GM12878 (cell line): ENCODE measurements around the gene FOXP1. TPM values are rescaled to one million over a fixed set of nuclear protein-coding genes. Genes with fewer than 3 reads are reported as not detected.

ENCODE experiments used
- ATAC-seq: fragments of 200-7000 bp; cut with Tn5 transposase; 3 replicates; pipeline ENCODE4 v1.9.1; 2020; ENCODE audit warnings: mild to moderate bottlenecking, moderate library complexity
- BruUV-seq: library from RNA; stranded (reverse); fragments of 400-500 nt; replicated peaks from 2 replicates; lab custom pipeline; 2021; lab: Mats Ljungman, UMichigan
- CTCF ChIA-PET: fragments of 300-600 bp; sonication (Branson Sonifier 250); formaldehyde crosslinking; extraction: SDS; loops from one replicate; lab custom pipeline; 2021; ENCODE audit warnings: inconsistent platforms; lab: Yijun Ruan, JAX
- POLR2A ChIA-PET: fragments of 350-600 bp; formaldehyde crosslinking; extraction: SDS; loops from one replicate; lab custom pipeline; 2021; ENCODE audit warnings: inconsistent platforms; lab: Charles Lee
- RAD21 ChIA-PET: fragments of 300-600 bp; sonication (Branson Sonifier 250); formaldehyde crosslinking; loops from one replicate; lab custom pipeline; 2023; ENCODE audit warnings: antibody characterized with exemption; ENCODE audit not compliant: unreplicated experiment; lab: Charles Lee
- SMC1A ChIA-PET: fragments of 300-600 bp; sonication (Branson Sonifier 250); formaldehyde crosslinking; loops from one replicate; lab custom pipeline; 2023; ENCODE audit not compliant: unreplicated experiment, uncharacterized antibody; lab: Charles Lee
- DNase-seq: peaks from one replicate; pipeline ENCODE4 v3.0.0-alpha.2; 2011; ENCODE audit warnings: low read depth, low spot score
- FAIRE-seq: peaks from 3 replicates; lab custom pipeline; 2011; peaks lifted over from hg19 to GRCh38; lab: Jason Lieb, UNC
- H2AFZ ChIP-seq: 2 replicates; pipeline ENCODE4 v1.6.0; 2011; ENCODE audit warnings: low read depth, low read length, control low read depth; ENCODE audit not compliant: control insufficient read depth
- H3K27ac ChIP-seq: 2 replicates; pipeline ENCODE4 v1.5.1; 2011; ENCODE audit warnings: control low read depth; ENCODE audit not compliant: control insufficient read depth, insufficient read depth
- H3K27me3 ChIP-seq, 2 experiments: replicated peaks in 1 of 2; 2 replicates each; pipeline versions ENCODE4 v1.6.0 to v1.6.1; 2011; ENCODE audit warnings: low read length in 1 of 2; ENCODE audit not compliant: control insufficient read depth in 2 of 2, insufficient read depth in 2 of 2
- H3K36me3 ChIP-seq, 2 experiments: 2 replicates each; pipeline ENCODE4 v1.5.1; 2011; ENCODE audit warnings: low read length in 1 of 2; ENCODE audit not compliant: control insufficient read depth in 2 of 2, insufficient read depth in 2 of 2
- H3K4me1 ChIP-seq: 2 replicates; pipeline ENCODE4 v1.6.1; 2011; ENCODE audit warnings: mild to moderate bottlenecking, low read length, moderate library complexity, mixed read lengths; ENCODE audit not compliant: control insufficient read depth, insufficient read depth
- H3K4me2 ChIP-seq: 2 replicates; pipeline ENCODE4 v1.6.0; 2011; ENCODE audit warnings: control low read depth; ENCODE audit not compliant: control insufficient read depth, insufficient read depth
- H3K4me3 ChIP-seq: fragments of 200-600 bp; sonication (generic); 2 replicates; pipeline ENCODE4 v1.5.1; 2016
- H3K79me2 ChIP-seq: 2 replicates; pipeline ENCODE4 v1.6.0; 2011; ENCODE audit warnings: low read length; ENCODE audit not compliant: control insufficient read depth, insufficient read depth
- H3K9ac ChIP-seq: 2 replicates; pipeline ENCODE4 v1.8.0; 2011; ENCODE audit warnings: low read length, control low read depth, mixed read lengths; ENCODE audit not compliant: control insufficient read depth, insufficient read depth
- H3K9me3 ChIP-seq: replicated peaks from 3 replicates; pipeline ENCODE4 v1.5.1; 2011; ENCODE audit warnings: mild to moderate bottlenecking, low read length; ENCODE audit not compliant: control insufficient read depth, insufficient read depth
- H4K20me1 ChIP-seq: 2 replicates; pipeline ENCODE4 v1.6.0; 2011; ENCODE audit not compliant: control insufficient read depth, insufficient read depth
- CHD4 ChIP-seq: fragments of 200-600 bp; sonication (generic); IDR thresholded peaks from 2 replicates; pipeline ENCODE4 v1.6.1; 2016; ENCODE audit warnings: mild to moderate bottlenecking
- SPI1 ChIP-seq: IDR thresholded peaks from 2 replicates; pipeline ENCODE4 v1.6.1; 2011; ENCODE audit warnings: low read depth, mild to moderate bottlenecking, low read length, moderate library complexity, borderline replicate concordance; ENCODE audit not compliant: insufficient read depth
- YY1 ChIP-seq: IDR thresholded peaks from 2 replicates; pipeline ENCODE4 v1.6.1; 2011; ENCODE audit warnings: low read depth, mild to moderate bottlenecking, low read length
- WGBS: methylation state at CpG from one replicate; pipeline ENCODE4 v1.1.6; 2016; ENCODE audit warnings: low lambda C conversion rate; ENCODE audit not compliant: insufficient replicate concordance, insufficient coverage; ENCODE audit errors: missing lambda C conversion rate; 5-methylcytosine and 5-hydroxymethylcytosine counted together
- in situ Hi-C: fragments of 300-500 bp; cut with MboI; formaldehyde crosslinking; loops from 9 replicates; pipeline ENCODE4 v1.14.3; 2018; ENCODE audit warnings: mixed read lengths
- intact Hi-C: fragments of 100-400 bp; cut with micrococcal nuclease; formaldehyde crosslinking; loops from one replicate; pipeline ENCODE4 v1.14.2; 2022; ENCODE audit not compliant: unreplicated experiment
- polyA plus RNA-seq, 11 experiments: library from polyadenylated mRNA; depleted of rRNA in 4 of 11; unstranded in 6 of 11; stranded (reverse) in 5 of 11; fragments of >200 nt; fragmentation: Nextera tagmentation in 4 of 11; fragmentation: Illumina TruSeq in 1 of 11; extraction: Ambion mirVana in 4 of 11; extraction: Trizol in 1 of 11; gene quantifications; 1 replicate in 1 of 11; 2 replicates in 10 of 11; pipeline versions ENCODE4 v1.2.1 to v1.2.3, GENCODE V29; 2011 to 2016; ENCODE audit warnings: inconsistent platforms in 2 of 11, missing spikeins in 2 of 11, low read depth in 1 of 11
- total RNA-seq, 4 experiments: library from RNA; depleted of rRNA in 3 of 4; stranded (reverse); fragments of >200 nt in 3 of 4; fragmentation: Illumina TruSeq in 1 of 4; extraction: Trizol in 1 of 4; gene quantifications; 2 replicates each; pipeline versions ENCODE4 v1.2.1 to v1.2.3, GENCODE V29; 2013 to 2021
- TF ChIP-seq, protein P1 (sequence below): IDR thresholded peaks from 2 replicates; pipeline ENCODE4 v1.6.1; 2012; ENCODE audit warnings: mild to moderate bottlenecking, low read depth, low read length

Gene FOXP1
- total and polyA plus RNA-seq, 10 of the 15 experiments (the other 5 are each of a cell fraction or from before 2014, with no cell fraction given) = 0.05 to 1.6 (median 0.20) TPM; not detected in 1

GRCh38 chr3:71389191-71389590, 194.3 kb downstream of the FOXP1 start (continued):
- TF ChIP-seq, protein P1, sequence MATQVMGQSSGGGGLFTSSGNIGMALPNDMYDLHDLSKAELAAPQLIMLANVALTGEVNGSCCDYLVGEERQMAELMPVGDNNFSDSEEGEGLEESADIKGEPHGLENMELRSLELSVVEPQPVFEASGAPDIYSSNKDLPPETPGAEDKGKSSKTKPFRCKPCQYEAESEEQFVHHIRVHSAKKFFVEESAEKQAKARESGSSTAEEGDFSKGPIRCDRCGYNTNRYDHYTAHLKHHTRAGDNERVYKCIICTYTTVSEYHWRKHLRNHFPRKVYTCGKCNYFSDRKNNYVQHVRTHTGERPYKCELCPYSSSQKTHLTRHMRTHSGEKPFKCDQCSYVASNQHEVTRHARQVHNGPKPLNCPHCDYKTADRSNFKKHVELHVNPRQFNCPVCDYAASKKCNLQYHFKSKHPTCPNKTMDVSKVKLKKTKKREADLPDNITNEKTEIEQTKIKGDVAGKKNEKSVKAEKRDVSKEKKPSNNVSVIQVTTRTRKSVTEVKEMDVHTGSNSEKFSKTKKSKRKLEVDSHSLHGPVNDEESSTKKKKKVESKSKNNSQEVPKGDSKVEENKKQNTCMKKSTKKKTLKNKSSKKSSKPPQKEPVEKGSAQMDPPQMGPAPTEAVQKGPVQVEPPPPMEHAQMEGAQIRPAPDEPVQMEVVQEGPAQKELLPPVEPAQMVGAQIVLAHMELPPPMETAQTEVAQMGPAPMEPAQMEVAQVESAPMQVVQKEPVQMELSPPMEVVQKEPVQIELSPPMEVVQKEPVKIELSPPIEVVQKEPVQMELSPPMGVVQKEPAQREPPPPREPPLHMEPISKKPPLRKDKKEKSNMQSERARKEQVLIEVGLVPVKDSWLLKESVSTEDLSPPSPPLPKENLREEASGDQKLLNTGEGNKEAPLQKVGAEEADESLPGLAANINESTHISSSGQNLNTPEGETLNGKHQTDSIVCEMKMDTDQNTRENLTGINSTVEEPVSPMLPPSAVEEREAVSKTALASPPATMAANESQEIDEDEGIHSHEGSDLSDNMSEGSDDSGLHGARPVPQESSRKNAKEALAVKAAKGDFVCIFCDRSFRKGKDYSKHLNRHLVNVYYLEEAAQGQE = no peak

DNA sequence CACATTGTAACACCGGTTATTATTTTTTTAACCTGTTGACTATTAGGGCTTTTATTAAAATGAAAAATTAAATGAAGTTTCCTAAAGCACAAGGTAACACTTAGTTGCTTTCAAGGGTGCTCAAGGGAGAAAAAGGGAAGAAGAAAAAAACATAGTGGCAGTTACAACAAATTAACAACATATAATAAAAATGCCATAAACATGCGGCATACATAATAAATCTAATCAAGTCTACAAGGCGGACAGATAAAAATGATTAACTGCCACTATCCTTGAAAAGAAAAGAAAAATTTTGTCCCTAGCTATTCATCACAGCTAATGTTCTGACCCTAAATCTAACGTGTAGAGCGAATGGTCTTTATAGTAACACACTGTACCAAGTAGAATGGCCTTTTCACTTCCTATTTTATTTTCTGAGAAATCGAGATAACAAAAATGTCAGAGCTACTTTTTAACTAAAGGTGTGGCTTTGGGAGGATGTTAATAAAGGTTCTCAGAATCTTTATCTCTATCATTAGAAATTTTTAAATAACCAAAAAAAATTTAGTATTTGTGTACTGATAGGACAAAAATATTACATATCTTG, 194.9 kb downstream of the FOXP1 start:
- FAIRE-seq = no peak

More for the DNA sequence above, 194.9 kb downstream of the FOXP1 start:
- ChIA-PET SMC1A (interaction anchor here (1.1 to 1.6 kb wide), 3 partner anchors 9 to 23 kb away, joined by 3 to 10 read pairs (median 4); no protein-coding TSS in a partner anchor), CTCF (interaction anchor here (0.7 kb wide), 1 partner anchor 9 kb away, joined by 3 read pairs; no protein-coding TSS in a partner anchor), POLR2A (no interaction called here)
- Histone ChIP-seq H3K27me3 (no peaks in the 10 kb centered on the region), H3K4me1 (peaks cover 27% of the 10 kb centered on the region), H3K27ac (no peak overlapping the region), H3K79me2 (no peaks in the 10 kb centered on the region), H2AFZ (no peak overlapping the region), H4K20me1 (no peaks in the 10 kb centered on the region)
- TF ChIP-seq YY1 (no peak), SPI1 (peak; percentile 55; the same call in 1 of the 2 replicates), CHD4 (no peak)
- TF ChIP-seq, all 136 proteins: peak for 1
- Histone ChIP-seq H3K36me3 (no peaks in the 10 kb centered on the region), H3K4me3 (no peak overlapping the region), H3K9ac (no peak overlapping the region), H3K4me2 (no peak overlapping the region), H3K9me3 (no peaks in the 10 kb centered on the region)
- RAD21 ChIA-PET = interaction anchor here (1.0 kb wide), 1 partner anchor 9 kb away, joined by 7 read pairs; no protein-coding TSS in a partner anchor
- DNase-seq (no peak), ATAC-seq (peak; percentile 13; the same call in 1 of the 3 replicates)
- WGBS = 20% methylated on average over 6 of the region's 6 CpGs
- BruUV-seq = no TSS peak
- in situ Hi-C loops = no loop called here
- intact Hi-C loops = no loop called here
